Trophoblast cell (in vitro differentiated cells and primary cell): Measurements from ENCODE around the gene ENTPD5.
A peak's percentile ranks its signal among the peaks of the same experiment; 100 is the strongest.

Experiments used
- DNase-seq, 2 donors: peaks; one replicate each; pipeline ENCODE4 v3.0.0-alpha.2; 2016
- H2AFZ ChIP-seq: 2 replicates; pipeline ENCODE4 v1.6.1; 2013; ENCODE audit warnings: low read length, moderate library complexity, mild to moderate bottlenecking; ENCODE audit not compliant: insufficient read depth, poor library complexity
- H2AK5ac ChIP-seq: 2 replicates; pipeline ENCODE4 v1.6.1; 2013; ENCODE audit warnings: mild to moderate bottlenecking, low read length
- H2BK120ac ChIP-seq: 2 replicates; pipeline ENCODE4 v1.6.1; 2013; ENCODE audit warnings: low read length, mild to moderate bottlenecking, moderate library complexity; ENCODE audit not compliant: insufficient read depth, poor library complexity
- H2BK12ac ChIP-seq: 2 replicates; pipeline ENCODE4 v1.6.1; 2013; ENCODE audit warnings: mild to moderate bottlenecking, low read length, moderate library complexity
- H2BK5ac ChIP-seq: 2 replicates; pipeline ENCODE4 v1.6.1; 2013; ENCODE audit warnings: low read length, low read depth, moderate library complexity, mild to moderate bottlenecking; ENCODE audit not compliant: poor library complexity
- H3K14ac ChIP-seq: 2 replicates; pipeline ENCODE4 v1.6.1; 2013; ENCODE audit warnings: mild to moderate bottlenecking, low read length
- H3K18ac ChIP-seq: 2 replicates; pipeline ENCODE4 v1.6.1; 2013; ENCODE audit warnings: mild to moderate bottlenecking, low read length
- H3K23ac ChIP-seq: 2 replicates; pipeline ENCODE4 v1.6.1; 2013; ENCODE audit warnings: low read length
- H3K27ac ChIP-seq: 2 replicates; pipeline ENCODE4 v1.5.1; 2013; ENCODE audit warnings: low read depth, mild to moderate bottlenecking, inconsistent platforms, low read length, moderate library complexity
- H3K27me3 ChIP-seq: 2 replicates; pipeline ENCODE4 v1.6.1; 2013; ENCODE audit warnings: inconsistent platforms, mild to moderate bottlenecking, low read length, moderate library complexity; ENCODE audit not compliant: insufficient read depth
- H3K36me3 ChIP-seq, 2 experiments: 1 replicate in 1 of 2; 2 replicates in 1 of 2; pipeline ENCODE4 v1.6.1; 2013; ENCODE audit warnings: low read length in 2 of 2, mild to moderate bottlenecking in 2 of 2, moderate library complexity in 1 of 2; ENCODE audit not compliant: insufficient read depth in 2 of 2, control insufficient read depth in 1 of 2
- H3K4ac ChIP-seq: 2 replicates; pipeline ENCODE4 v1.6.1; 2013; ENCODE audit warnings: low read depth, mild to moderate bottlenecking, low read length, moderate library complexity
- H3K4me1 ChIP-seq, 2 experiments: 1 replicate in 1 of 2; 2 replicates in 1 of 2; pipeline ENCODE4 v1.6.1; 2013; ENCODE audit warnings: low read length in 2 of 2, mild to moderate bottlenecking in 2 of 2, moderate library complexity in 1 of 2; ENCODE audit not compliant: insufficient read depth in 2 of 2, control insufficient read depth in 1 of 2
- H3K4me2 ChIP-seq: 2 replicates; pipeline ENCODE4 v1.6.1; 2013; ENCODE audit warnings: inconsistent platforms, mild to moderate bottlenecking, low read length, moderate library complexity
- H3K4me3 ChIP-seq: 2 replicates; pipeline ENCODE4 v1.5.1; 2013; ENCODE audit warnings: mild to moderate bottlenecking, low read depth, low read length, inconsistent platforms
- H3K79me1 ChIP-seq: one replicate; pipeline ENCODE4 v1.6.1; 2013; ENCODE audit warnings: low read length
- H3K79me2 ChIP-seq: 2 replicates; pipeline ENCODE4 v1.6.1; 2013; ENCODE audit warnings: low read length, mild to moderate bottlenecking; ENCODE audit not compliant: control insufficient read depth, insufficient read depth, poor library complexity
- H3K9ac ChIP-seq: 2 replicates; pipeline ENCODE4 v1.6.1; 2013; ENCODE audit warnings: mild to moderate bottlenecking, low read length
- H3K9me3 ChIP-seq: 2 replicates; pipeline ENCODE4 v1.6.1; 2013; ENCODE audit warnings: low read depth, mild to moderate bottlenecking, control low read depth, inconsistent platforms, low read length; ENCODE audit not compliant: insufficient read depth
- H4K12ac ChIP-seq: 2 replicates; pipeline ENCODE4 v1.6.1; 2013; ENCODE audit warnings: low read depth, mild to moderate bottlenecking, low read length, moderate library complexity
- H4K8ac ChIP-seq: 2 replicates; pipeline ENCODE4 v1.6.1; 2013; ENCODE audit warnings: low read depth, mild to moderate bottlenecking, low read length, moderate library complexity
- H4K91ac ChIP-seq: one replicate; pipeline ENCODE4 v1.6.1; 2013; ENCODE audit warnings: low read depth, mild to moderate bottlenecking, low read length, moderate library complexity
- WGBS: extraction: QIAGEN DNeasy Blood & Tissue Kit; methylation state at CpG from one replicate; pipeline ENCODE4 v1.1.7; 2013; ENCODE audit warnings: missing lambda C conversion rate; ENCODE audit not compliant: insufficient read length, insufficient coverage; ENCODE audit errors: extremely low coverage; 5-methylcytosine and 5-hydroxymethylcytosine counted together

ENTPD5 gene

DNA sequence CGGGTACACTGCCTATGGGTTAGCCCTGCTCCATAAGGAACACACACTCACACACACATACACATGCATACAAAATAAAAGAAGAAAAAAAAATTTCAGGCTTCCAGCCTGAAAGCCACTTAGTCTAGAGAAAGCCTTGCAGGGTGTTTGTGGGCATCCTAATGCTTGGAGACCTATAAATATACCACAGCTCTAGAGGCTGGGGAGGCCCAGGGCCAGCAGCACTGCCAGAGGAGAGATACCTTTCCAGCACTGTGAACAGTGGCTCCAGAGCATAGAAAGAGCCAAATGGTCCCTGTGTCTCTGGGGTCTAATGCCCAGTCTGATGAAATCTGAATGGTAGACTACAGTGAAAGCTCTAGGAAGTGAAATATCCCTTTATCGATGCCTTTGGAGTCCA, 82.1 kb downstream of the ENTPD5 start:
- no peak overlapping the region for H2BK120ac ChIP-seq
- H3K18ac ChIP-seq, result no peak overlapping the region
- H3K4me3 ChIP-seq, result no peak overlapping the region
- H3K79me2 ChIP-seq, result no peaks in the 10 kb centered on the region
- H2AK5ac ChIP-seq, result no peak overlapping the region
- no CpG with 5 or more reads among the region's 2 CpGs for WGBS
- no peak overlapping the region for H4K8ac ChIP-seq
- no peak overlapping the region for H4K12ac ChIP-seq
- H3K27me3 ChIP-seq, result no peaks in the 10 kb centered on the region
- no peak overlapping the region for H3K27ac ChIP-seq
- no peak overlapping the region for H2BK5ac ChIP-seq
- no peaks in the 10 kb centered on the region for H3K79me1 ChIP-seq
- no peak for DNase-seq
- no peaks in the 10 kb centered on the region for H3K9me3 ChIP-seq
- H3K4me1 ChIP-seq, result no peaks in the 10 kb centered on the region
- no peak overlapping the region for H2BK12ac ChIP-seq
- no peak overlapping the region for H3K23ac ChIP-seq
- no peak overlapping the region for H3K4me2 ChIP-seq
- H3K36me3 ChIP-seq, result peaks cover 6 to 16% of the 10 kb centered on the region in 2 experiments
- no peak overlapping the region for H2AFZ ChIP-seq
- no peak overlapping the region for H3K4ac ChIP-seq
- no peak overlapping the region for H4K91ac ChIP-seq
- no peak overlapping the region for H3K9ac ChIP-seq
- no peak overlapping the region for H3K14ac ChIP-seq

DNA sequence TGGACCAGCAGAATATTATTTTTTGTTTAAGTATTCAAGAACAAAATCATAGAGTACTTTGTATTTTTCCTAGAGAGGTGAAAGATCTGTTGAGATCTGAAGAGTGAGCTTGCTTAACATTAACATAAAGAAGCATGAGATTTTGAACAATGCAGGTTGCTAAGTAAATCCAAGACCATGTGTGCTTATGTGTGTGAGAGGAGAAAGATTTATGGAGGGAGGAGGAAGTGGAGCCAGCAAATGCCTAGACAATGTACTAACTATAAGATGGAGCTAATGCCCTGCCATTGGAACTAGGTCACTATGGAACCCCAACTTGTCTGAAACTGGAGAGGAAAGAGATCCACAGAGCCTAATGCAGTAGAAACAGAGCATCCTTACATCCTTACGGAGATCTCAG, 82.5 kb downstream of the ENTPD5 start:
- no peak overlapping the region for H2BK5ac ChIP-seq
- no peak overlapping the region for H3K4me3 ChIP-seq
- no peaks in the 10 kb centered on the region for H3K79me1 ChIP-seq
- WGBS, result no CpG with 5 or more reads among the region's 1 CpG
- no peak overlapping the region for H2AK5ac ChIP-seq
- no peak overlapping the region for H3K14ac ChIP-seq
- no peak overlapping the region for H3K18ac ChIP-seq
- no peak overlapping the region for H3K9ac ChIP-seq
- no peak overlapping the region for H3K4me2 ChIP-seq
- H2BK120ac ChIP-seq, result no peak overlapping the region
- H3K4me1 ChIP-seq, result no peaks in the 10 kb centered on the region
- no peak overlapping the region for H2BK12ac ChIP-seq
- H2AFZ ChIP-seq, result no peak overlapping the region
- H3K4ac ChIP-seq, result no peak overlapping the region
- no peak overlapping the region for H3K27ac ChIP-seq
- peaks cover 6 to 20% of the 10 kb centered on the region in 2 experiments for H3K36me3 ChIP-seq
- H4K8ac ChIP-seq, result no peak overlapping the region
- no peaks in the 10 kb centered on the region for H3K9me3 ChIP-seq
- no peak overlapping the region for H4K12ac ChIP-seq
- H3K79me2 ChIP-seq, result no peaks in the 10 kb centered on the region
- H3K27me3 ChIP-seq, result no peaks in the 10 kb centered on the region
- no peak overlapping the region for H3K23ac ChIP-seq
- DNase-seq, result no peak
- no peak overlapping the region for H4K91ac ChIP-seq

DNA sequence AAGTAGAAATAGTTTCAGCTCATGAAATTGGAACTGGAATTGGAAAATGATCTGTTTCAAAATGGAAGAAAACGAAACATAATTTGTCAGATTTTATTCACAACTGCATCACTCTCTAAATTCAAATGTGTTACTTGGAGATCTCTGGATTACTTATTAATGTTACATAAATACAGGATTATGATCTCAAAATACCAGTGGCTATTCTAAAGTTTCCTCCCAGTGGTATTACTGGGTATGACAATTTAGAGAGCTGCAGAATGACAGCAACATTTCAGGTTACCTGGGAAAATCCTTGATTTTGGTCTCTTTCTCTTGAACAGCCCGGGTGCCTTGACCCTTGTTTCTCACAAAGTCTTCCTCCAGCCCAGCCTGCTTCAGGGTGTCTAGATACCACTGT, 83.4 kb downstream of the ENTPD5 start:
- Histone ChIP-seq H3K9me3 (no peaks in the 10 kb centered on the region), H3K18ac (no peak overlapping the region), H4K91ac (no peak overlapping the region), H3K4me3 (no peak overlapping the region), H3K36me3 (peaks cover 6 to 22% of the 10 kb centered on the region in 2 experiments), H2BK120ac (no peak overlapping the region), H2AFZ (no peak overlapping the region), H3K4ac (no peak overlapping the region), H3K27ac (no peak overlapping the region), H2BK5ac (no peak overlapping the region), H2BK12ac (no peak overlapping the region), H3K4me1 (no peaks in the 10 kb centered on the region), H4K8ac (no peak overlapping the region), H2AK5ac (no peak overlapping the region), H3K27me3 (no peaks in the 10 kb centered on the region), H3K14ac (no peak overlapping the region), H3K4me2 (no peak overlapping the region), H3K23ac (no peak overlapping the region), H3K79me1 (no peaks in the 10 kb centered on the region), H3K79me2 (no peaks in the 10 kb centered on the region), H4K12ac (no peak overlapping the region), H3K9ac (no peak overlapping the region)
- DNase-seq, result peak in 1 of 2 donors; percentile 58
- no CpG with 5 or more reads among the region's 2 CpGs for WGBS

DNA sequence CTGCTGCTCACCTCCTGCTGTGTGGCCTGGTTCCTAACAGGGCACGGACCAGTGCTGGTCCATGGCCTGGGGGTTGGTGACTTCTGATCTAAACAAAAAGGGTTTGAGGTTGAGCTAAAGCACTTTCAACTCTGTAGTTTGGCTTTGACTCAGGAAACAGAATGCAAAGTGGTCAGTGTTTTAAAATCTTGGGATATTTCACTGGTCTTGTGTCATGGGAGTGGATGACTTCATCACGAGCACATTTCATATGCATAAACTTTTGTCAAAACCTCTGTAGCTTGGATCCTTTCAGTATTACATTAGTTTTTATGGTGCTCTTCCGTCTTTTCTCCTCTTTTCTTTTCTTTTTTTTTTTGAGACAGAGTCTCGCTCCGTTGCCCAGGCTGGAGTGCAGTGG, 94.8 kb downstream of the ENTPD5 start:
- Histone ChIP-seq H3K79me1 (no peaks in the 10 kb centered on the region), H4K91ac (no peak overlapping the region), H3K9ac (no peak overlapping the region), H2AFZ (no peak overlapping the region), H3K4me3 (no peak overlapping the region), H3K27ac (no peak overlapping the region), H2BK120ac (no peak overlapping the region), H3K9me3 (no peaks in the 10 kb centered on the region), H3K4ac (no peak overlapping the region), H4K8ac (no peak overlapping the region), H3K18ac (no peak overlapping the region), H2BK12ac (no peak overlapping the region), H3K27me3 (no peaks in the 10 kb centered on the region), H3K23ac (no peak overlapping the region), H3K36me3 (peaks cover 25 to 48% of the 10 kb centered on the region in 2 experiments), H3K14ac (no peak overlapping the region), H2BK5ac (no peak overlapping the region), H3K4me2 (no peak overlapping the region), H3K79me2 (no peaks in the 10 kb centered on the region), H2AK5ac (no peak overlapping the region), H3K4me1 (no peaks in the 10 kb centered on the region), H4K12ac (no peak overlapping the region)
- WGBS, result no CpG with 5 or more reads among the region's 5 CpGs
- DNase-seq, result no peak
